SK-N-SH treated with all-trans-retinoic acid at 6 μM for 48 hours (cell line): Measurements from ENCODE around the gene JMJD8.

Experiments
- ATAC-seq: fragments of 200-7000 bp; cut with Tn5 transposase; 3 replicates; pipeline ENCODE4 v1.9.1; 2020; ENCODE audit warnings: mild to moderate bottlenecking, moderate library complexity
- ARNTL ChIP-seq: fragments of 450-650 bp; formaldehyde crosslinking; IDR thresholded peaks from 2 replicates; pipeline ENCODE4 v1.5.0; 2020; ENCODE audit warnings: low read depth, mild to moderate bottlenecking, moderate library complexity, borderline replicate concordance
- BACH2 ChIP-seq: fragments of 250-450 bp; sonication (Bioruptor Pico); IDR thresholded peaks from 2 replicates; pipeline ENCODE4 v1.9.0; 2021; ENCODE audit warnings: mild to moderate bottlenecking, borderline replicate concordance
- CSDC2 ChIP-seq: fragments of 250-450 bp; sonication (Bioruptor Pico); IDR thresholded peaks from 2 replicates; pipeline ENCODE4 v1.5.0; 2020; ENCODE audit warnings: mild to moderate bottlenecking, moderate library complexity
- CSRNP3 ChIP-seq: fragments of 250-450 bp; sonication (Bioruptor Pico); IDR thresholded peaks from 2 replicates; pipeline ENCODE4 v1.5.1; 2021; ENCODE audit warnings: mild to moderate bottlenecking, moderate library complexity
- ESRRG ChIP-seq: fragments of 250-450 bp; sonication (Bioruptor Pico); IDR thresholded peaks from 2 replicates; pipeline ENCODE4 v1.6.1; 2021; ENCODE audit warnings: mild to moderate bottlenecking
- ISL1 ChIP-seq: fragments of 250-450 bp; sonication (Bioruptor Pico); IDR thresholded peaks from 2 replicates; pipeline ENCODE4 v2.1.2; 2022; ENCODE audit warnings: mild to moderate bottlenecking, moderate library complexity
- OSR1 ChIP-seq: fragments of 250-450 bp; sonication (Bioruptor Pico); IDR thresholded peaks from 2 replicates; pipeline ENCODE4 v1.8.0; 2022; ENCODE audit warnings: moderate library complexity, mild to moderate bottlenecking, inconsistent platforms
- PATZ1 ChIP-seq: fragments of 250-450 bp; sonication (Bioruptor Pico); IDR thresholded peaks from 2 replicates; pipeline ENCODE4 v1.8.0; 2020; ENCODE audit warnings: mild to moderate bottlenecking, moderate library complexity, borderline replicate concordance
- RARB ChIP-seq: fragments of 250-450 bp; sonication (Bioruptor Pico); IDR thresholded peaks from 2 replicates; pipeline ENCODE4 v1.8.0; 2021; ENCODE audit warnings: mild to moderate bottlenecking, moderate library complexity
- TOX ChIP-seq: fragments of 250-450 bp; sonication (Bioruptor Pico); IDR thresholded peaks from 2 replicates; pipeline ENCODE4 v1.8.0; 2021; ENCODE audit warnings: mild to moderate bottlenecking, moderate library complexity, borderline replicate concordance
- ZC3H10 ChIP-seq: fragments of 250-450 bp; sonication (Bioruptor Pico); IDR thresholded peaks from 2 replicates; pipeline ENCODE4 v1.5.1; 2021; ENCODE audit warnings: mild to moderate bottlenecking, moderate library complexity
- ZFP3 ChIP-seq: fragments of 250-450 bp; sonication (Bioruptor Pico); IDR thresholded peaks from 2 replicates; pipeline ENCODE4 v1.5.0; 2020; ENCODE audit warnings: mild to moderate bottlenecking, moderate library complexity
- ZNF565 ChIP-seq: fragments of 450-650 bp; formaldehyde crosslinking; conservative IDR thresholded peaks from 2 replicates; pipeline ENCODE4 v1.5.0; 2020; ENCODE audit warnings: low read depth, mild to moderate bottlenecking, moderate library complexity
- ZNF70 ChIP-seq: fragments of 450-650 bp; formaldehyde crosslinking; IDR thresholded peaks from 2 replicates; pipeline ENCODE4 v1.5.0; 2020; ENCODE audit warnings: mild to moderate bottlenecking, moderate library complexity
- ZNF8 ChIP-seq: fragments of 450-650 bp; formaldehyde crosslinking; IDR thresholded peaks from 2 replicates; pipeline ENCODE4 v1.5.0; 2020; ENCODE audit warnings: mild to moderate bottlenecking, moderate library complexity
- TF ChIP-seq, protein P1 (sequence below): fragments of 250-450 bp; sonication (Bioruptor Pico); IDR thresholded peaks from 2 replicates; pipeline ENCODE4 v1.5.0; 2020; ENCODE audit warnings: mild to moderate bottlenecking, moderate library complexity
- TF ChIP-seq, protein P2 (sequence below): fragments of 250-450 bp; sonication (Bioruptor Pico); IDR thresholded peaks from 2 replicates; pipeline ENCODE4 v1.5.1; 2020; ENCODE audit warnings: low read depth, mild to moderate bottlenecking, moderate library complexity

JMJD8 gene

DNA sequence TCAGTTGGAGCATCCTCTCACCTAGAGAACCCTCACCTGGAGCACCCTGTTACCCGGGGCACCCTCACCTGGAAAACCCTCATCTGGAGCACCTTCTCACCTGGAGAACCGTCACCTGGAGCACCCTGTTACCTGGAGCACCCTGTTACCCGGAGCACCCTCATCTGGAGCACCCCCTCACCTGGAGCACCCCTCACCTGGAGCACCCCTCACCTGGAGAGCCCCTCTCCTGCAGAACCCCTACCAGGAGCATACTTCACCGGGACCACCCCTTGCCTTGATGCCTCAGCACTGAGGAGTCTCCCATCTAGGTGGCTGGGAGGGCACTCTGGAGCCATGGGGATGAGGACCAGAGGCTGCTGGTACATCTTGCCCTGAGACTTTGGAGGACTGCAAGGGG, 24.8 kb upstream of the JMJD8 start:
- no peak for TF ChIP-seq ISL1
- no peak for TF ChIP-seq ARNTL (CRISPR knock-in tag)
- TF ChIP-seq ZNF565 = no peak
- TF ChIP-seq, protein P1, sequence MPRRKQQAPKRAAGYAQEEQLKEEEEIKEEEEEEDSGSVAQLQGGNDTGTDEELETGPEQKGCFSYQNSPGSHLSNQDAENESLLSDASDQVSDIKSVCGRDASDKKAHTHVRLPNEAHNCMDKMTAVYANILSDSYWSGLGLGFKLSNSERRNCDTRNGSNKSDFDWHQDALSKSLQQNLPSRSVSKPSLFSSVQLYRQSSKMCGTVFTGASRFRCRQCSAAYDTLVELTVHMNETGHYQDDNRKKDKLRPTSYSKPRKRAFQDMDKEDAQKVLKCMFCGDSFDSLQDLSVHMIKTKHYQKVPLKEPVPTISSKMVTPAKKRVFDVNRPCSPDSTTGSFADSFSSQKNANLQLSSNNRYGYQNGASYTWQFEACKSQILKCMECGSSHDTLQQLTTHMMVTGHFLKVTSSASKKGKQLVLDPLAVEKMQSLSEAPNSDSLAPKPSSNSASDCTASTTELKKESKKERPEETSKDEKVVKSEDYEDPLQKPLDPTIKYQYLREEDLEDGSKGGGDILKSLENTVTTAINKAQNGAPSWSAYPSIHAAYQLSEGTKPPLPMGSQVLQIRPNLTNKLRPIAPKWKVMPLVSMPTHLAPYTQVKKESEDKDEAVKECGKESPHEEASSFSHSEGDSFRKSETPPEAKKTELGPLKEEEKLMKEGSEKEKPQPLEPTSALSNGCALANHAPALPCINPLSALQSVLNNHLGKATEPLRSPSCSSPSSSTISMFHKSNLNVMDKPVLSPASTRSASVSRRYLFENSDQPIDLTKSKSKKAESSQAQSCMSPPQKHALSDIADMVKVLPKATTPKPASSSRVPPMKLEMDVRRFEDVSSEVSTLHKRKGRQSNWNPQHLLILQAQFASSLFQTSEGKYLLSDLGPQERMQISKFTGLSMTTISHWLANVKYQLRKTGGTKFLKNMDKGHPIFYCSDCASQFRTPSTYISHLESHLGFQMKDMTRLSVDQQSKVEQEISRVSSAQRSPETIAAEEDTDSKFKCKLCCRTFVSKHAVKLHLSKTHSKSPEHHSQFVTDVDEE = no peak
- no peak for TF ChIP-seq CSRNP3 (CRISPR knock-in tag)
- no peak for TF ChIP-seq ZFP3 (CRISPR knock-in tag)
- TF ChIP-seq BACH2 (CRISPR knock-in tag) = no peak
- no peak for TF ChIP-seq ESRRG
- no peak for TF ChIP-seq OSR1
- no peak for ATAC-seq

- no peak for TF ChIP-seq BACH2 (CRISPR knock-in tag)
Measured at GRCh38 chr16:708019-708418, 23.9 kb upstream of the JMJD8 start.

GRCh38 chr16:707062-707538, 23.0 kb upstream of the JMJD8 start:
- no peak for TF ChIP-seq ISL1
- TF ChIP-seq PATZ1 = no peak
- no peak for TF ChIP-seq ZC3H10 (CRISPR knock-in tag)
- TF ChIP-seq ARNTL (CRISPR knock-in tag) = no peak
- no peak for TF ChIP-seq ZNF70 (CRISPR knock-in tag)
- no peak for TF ChIP-seq OSR1
- no peak for TF ChIP-seq TOX
- no peak for TF ChIP-seq ZFP3 (CRISPR knock-in tag)
- TF ChIP-seq RARB = no peak
- TF ChIP-seq, protein P1 = no peak
- no peak for TF ChIP-seq ZNF8
- TF ChIP-seq BACH2 (CRISPR knock-in tag) = no peak
- no peak for TF ChIP-seq ZNF565
- TF ChIP-seq ESRRG = no peak
- TF ChIP-seq, protein P2, sequence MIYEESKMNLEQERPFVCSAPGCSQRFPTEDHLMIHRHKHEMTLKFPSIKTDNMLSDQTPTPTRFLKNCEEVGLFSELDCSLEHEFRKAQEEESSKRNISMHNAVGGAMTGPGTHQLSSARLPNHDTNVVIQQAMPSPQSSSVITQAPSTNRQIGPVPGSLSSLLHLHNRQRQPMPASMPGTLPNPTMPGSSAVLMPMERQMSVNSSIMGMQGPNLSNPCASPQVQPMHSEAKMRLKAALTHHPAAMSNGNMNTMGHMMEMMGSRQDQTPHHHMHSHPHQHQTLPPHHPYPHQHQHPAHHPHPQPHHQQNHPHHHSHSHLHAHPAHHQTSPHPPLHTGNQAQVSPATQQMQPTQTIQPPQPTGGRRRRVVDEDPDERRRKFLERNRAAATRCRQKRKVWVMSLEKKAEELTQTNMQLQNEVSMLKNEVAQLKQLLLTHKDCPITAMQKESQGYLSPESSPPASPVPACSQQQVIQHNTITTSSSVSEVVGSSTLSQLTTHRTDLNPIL (CRISPR knock-in tag) = no peak
- no peak for TF ChIP-seq CSDC2 (CRISPR knock-in tag)
- ATAC-seq = no peak

More at GRCh38 chr16:708019-708418, 23.9 kb upstream of the JMJD8 start:
- no peak for ATAC-seq
